HEK293 (cell line): ENCODE results near the gene DRC3.

ENCODE experiments used
- CTCF ChIA-PET: fragments of 350-600 bp; formaldehyde crosslinking; extraction: SDS; loops from one replicate; lab custom pipeline; 2021; ENCODE audit warnings: antibody characterized with exemption; lab: Yijun Ruan, JAX
- POLR2A ChIA-PET: fragments of 300-600 bp; formaldehyde crosslinking; extraction: SDS; loops from one replicate; lab custom pipeline; 2020; ENCODE audit warnings: antibody characterized with exemption, inconsistent platforms; lab: Yijun Ruan, JAX
- H3K27ac ChIP-seq: fragments of 200-500 bp; sonication (Bioruptor generic); 2 replicates; pipeline ENCODE4 v1.5.1; 2014; ENCODE audit warnings: low read depth, low read length, control low read depth, inconsistent platforms; ENCODE audit errors: extremely low read depth
- H3K36me3 ChIP-seq, 2 experiments: fragments of 200-500 bp in 1 of 2; sonication (Bioruptor generic) in 1 of 2; 1 replicate in 1 of 2; 2 replicates in 1 of 2; pipeline ENCODE4 v1.5.1; 2014 to 2017; ENCODE audit warnings: inconsistent platforms in 2 of 2, low read length in 2 of 2; ENCODE audit not compliant: control insufficient read depth in 2 of 2, insufficient read depth in 1 of 2
- H3K4me1 ChIP-seq: fragments of 200-500 bp; sonication (Bioruptor generic); 2 replicates; pipeline ENCODE4 v1.5.1; 2014; ENCODE audit warnings: mild to moderate bottlenecking, low read length, inconsistent platforms; ENCODE audit not compliant: control insufficient read depth, insufficient read depth
- H3K4me3 ChIP-seq: 2 replicates; pipeline ENCODE4 v1.5.1; 2011; ENCODE audit warnings: low read depth, mild to moderate bottlenecking, control low read depth, low read length, moderate library complexity
- H3K9me3 ChIP-seq: fragments of 200-500 bp; sonication (Bioruptor generic); 2 replicates; pipeline ENCODE4 v1.5.1; 2014; ENCODE audit warnings: low read depth, low read length, inconsistent platforms; ENCODE audit not compliant: control insufficient read depth, insufficient read depth
- EGR2 ChIP-seq: fragments of 450-650 bp; formaldehyde crosslinking; IDR thresholded peaks from 2 replicates; pipeline ENCODE4 v1.5.1; 2016; ENCODE audit warnings: low read depth, missing biosample characterization, missing genetic modification characterization
- HOXA7 ChIP-seq: sonication (generic); formaldehyde crosslinking; IDR thresholded peaks from 2 replicates; pipeline ENCODE4 v1.8.1; 2022; ENCODE audit warnings: missing genetic modification reagents, borderline replicate concordance
- KLF1 ChIP-seq: fragments of 450-650 bp; formaldehyde crosslinking; IDR thresholded peaks from 2 replicates; pipeline ENCODE4 v1.5.1; 2016; ENCODE audit warnings: missing biosample characterization, missing genetic modification characterization
- KLF16 ChIP-seq: fragments of 450-650 bp; formaldehyde crosslinking; IDR thresholded peaks from 2 replicates; pipeline ENCODE4 v1.5.1; 2017; ENCODE audit warnings: missing biosample characterization, missing genetic modification characterization
- SCRT1 ChIP-seq: fragments of 450-650 bp; formaldehyde crosslinking; IDR thresholded peaks from 2 replicates; pipeline ENCODE4 v1.5.1; 2016; ENCODE audit warnings: missing biosample characterization, missing genetic modification characterization, borderline replicate concordance
- YY1 ChIP-seq: fragments of 450-650 bp; formaldehyde crosslinking; IDR thresholded peaks from 2 replicates; pipeline ENCODE4 v1.5.1; 2018; ENCODE audit warnings: missing biosample characterization, missing genetic modification characterization
- ZEB2 ChIP-seq: fragments of 450-650 bp; formaldehyde crosslinking; IDR thresholded peaks from 2 replicates; pipeline ENCODE4 v1.5.1; 2016; ENCODE audit warnings: missing biosample characterization, missing genetic modification characterization
- ZFP3 ChIP-seq: fragments of 450-650 bp; formaldehyde crosslinking; IDR thresholded peaks from 2 replicates; pipeline ENCODE4 v1.5.1; 2016; ENCODE audit warnings: low read depth, missing biosample characterization, missing genetic modification characterization
- ZIC2 ChIP-seq: fragments of 450-650 bp; formaldehyde crosslinking; IDR thresholded peaks from 2 replicates; pipeline ENCODE4 v1.5.1; 2016; ENCODE audit warnings: missing biosample characterization, missing genetic modification characterization
- ZNF10 ChIP-seq: fragments of 450-650 bp; formaldehyde crosslinking; IDR thresholded peaks from 2 replicates; pipeline ENCODE4 v1.5.1; 2017; ENCODE audit warnings: missing biosample characterization, missing genetic modification characterization
- ZNF121 ChIP-seq: fragments of 450-650 bp; formaldehyde crosslinking; IDR thresholded peaks from 2 replicates; pipeline ENCODE4 v1.5.1; 2016; ENCODE audit warnings: missing biosample characterization, missing genetic modification characterization
- ZNF16 ChIP-seq: fragments of 450-650 bp; formaldehyde crosslinking; IDR thresholded peaks from 2 replicates; pipeline ENCODE4 v1.5.1; 2016; ENCODE audit warnings: low read depth, missing biosample characterization, missing genetic modification characterization
- ZNF221 ChIP-seq: fragments of 450-650 bp; formaldehyde crosslinking; IDR thresholded peaks from 2 replicates; pipeline ENCODE4 v1.5.1; 2017; ENCODE audit warnings: missing biosample characterization, missing genetic modification characterization, borderline replicate concordance
- ZNF350 ChIP-seq: fragments of 450-650 bp; formaldehyde crosslinking; IDR thresholded peaks from 2 replicates; pipeline ENCODE4 v1.5.0; 2017; ENCODE audit warnings: missing biosample characterization, mild to moderate bottlenecking, missing genetic modification characterization
- ZNF548 ChIP-seq: fragments of 450-650 bp; formaldehyde crosslinking; IDR thresholded peaks from 2 replicates; pipeline ENCODE4 v1.5.1; 2016; ENCODE audit warnings: missing biosample characterization, missing genetic modification characterization
- ZNF677 ChIP-seq: fragments of 450-650 bp; IDR thresholded peaks from 2 replicates; pipeline ENCODE4 v1.5.0; 2018; ENCODE audit warnings: missing biosample characterization, mild to moderate bottlenecking, missing genetic modification characterization, moderate library complexity
- ZNF830 ChIP-seq: fragments of 450-650 bp; IDR thresholded peaks from 2 replicates; pipeline ENCODE4 v1.5.0; 2018; ENCODE audit warnings: missing biosample characterization, missing genetic modification characterization, low read depth, mild to moderate bottlenecking, moderate library complexity
- ZSCAN23 ChIP-seq: fragments of 450-650 bp; formaldehyde crosslinking; IDR thresholded peaks from 2 replicates; pipeline ENCODE4 v1.5.1; 2016; ENCODE audit warnings: missing biosample characterization, missing genetic modification characterization
- ZSCAN30 ChIP-seq: fragments of 450-650 bp; IDR thresholded peaks from 2 replicates; pipeline ENCODE4 v1.5.1; 2018; ENCODE audit warnings: missing biosample characterization, mild to moderate bottlenecking, missing genetic modification characterization, moderate library complexity
- TF ChIP-seq, protein P1 (sequence below): fragments of 450-650 bp; formaldehyde crosslinking; IDR thresholded peaks from 2 replicates; pipeline ENCODE4 v1.5.1; 2016; ENCODE audit warnings: missing biosample characterization, missing genetic modification characterization
- TF ChIP-seq, protein P2 (sequence below): fragments of 450-650 bp; formaldehyde crosslinking; IDR thresholded peaks from 2 replicates; pipeline ENCODE4 v1.5.0; 2017; ENCODE audit warnings: missing biosample characterization, missing genetic modification characterization, borderline replicate concordance
- TF ChIP-seq, protein P3 (sequence below): sonication (generic); formaldehyde crosslinking; IDR thresholded peaks from 2 replicates; pipeline ENCODE4 v1.8.1; 2022; ENCODE audit warnings: mild to moderate bottlenecking, moderate library complexity, missing genetic modification reagents
- TF ChIP-seq, protein P4 (sequence below): fragments of 450-650 bp; formaldehyde crosslinking; IDR thresholded peaks from 2 replicates; pipeline ENCODE4 v1.5.1; 2016; ENCODE audit warnings: missing biosample characterization, missing genetic modification characterization

DRC3 gene

DNA sequence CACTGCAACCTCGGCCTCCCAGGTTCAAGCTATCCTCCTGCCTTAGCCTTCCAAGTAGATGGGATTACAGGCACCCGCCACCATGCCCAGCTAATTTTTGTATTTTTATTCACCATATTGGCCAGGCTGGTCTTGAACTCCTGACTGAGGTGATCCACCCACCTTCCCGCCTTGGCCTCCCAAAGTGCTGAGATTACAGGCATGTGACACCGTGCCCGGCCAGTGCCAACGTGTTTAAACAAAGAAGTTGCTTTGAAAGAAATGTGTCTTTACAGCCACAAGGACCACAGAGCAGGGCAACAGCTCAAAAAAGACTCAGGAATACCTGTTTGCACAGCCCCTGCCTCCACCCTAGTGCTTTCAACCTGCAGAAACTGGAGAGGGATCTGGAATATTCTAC lies 41.3 kb downstream of the DRC3 start:
- H3K27ac ChIP-seq: no peak overlapping the region
- H3K4me1 ChIP-seq: no peaks in the 10 kb centered on the region
- peaks cover 4 to 26% of the 10 kb centered on the region in 2 experiments; a peak in 2 of 3 replicates for H3K36me3 ChIP-seq
- ChIA-PET POLR2A (interaction anchor here (0.6 kb wide), 1 partner anchor 89 kb away, joined by 5 read pairs; no protein-coding TSS in a partner anchor), CTCF (interaction anchor here (1.0 to 2.5 kb wide), 3 partner anchors 10 to 123 kb away, joined by 3 to 11 read pairs (median 3); no protein-coding TSS in a partner anchor)
- H3K9me3 ChIP-seq: no peaks in the 10 kb centered on the region
- no peak overlapping the region for H3K4me3 ChIP-seq
- TF ChIP-seq ZNF830 (tag by site-specific recombination): no peak
- TF ChIP-seq, protein P1, sequence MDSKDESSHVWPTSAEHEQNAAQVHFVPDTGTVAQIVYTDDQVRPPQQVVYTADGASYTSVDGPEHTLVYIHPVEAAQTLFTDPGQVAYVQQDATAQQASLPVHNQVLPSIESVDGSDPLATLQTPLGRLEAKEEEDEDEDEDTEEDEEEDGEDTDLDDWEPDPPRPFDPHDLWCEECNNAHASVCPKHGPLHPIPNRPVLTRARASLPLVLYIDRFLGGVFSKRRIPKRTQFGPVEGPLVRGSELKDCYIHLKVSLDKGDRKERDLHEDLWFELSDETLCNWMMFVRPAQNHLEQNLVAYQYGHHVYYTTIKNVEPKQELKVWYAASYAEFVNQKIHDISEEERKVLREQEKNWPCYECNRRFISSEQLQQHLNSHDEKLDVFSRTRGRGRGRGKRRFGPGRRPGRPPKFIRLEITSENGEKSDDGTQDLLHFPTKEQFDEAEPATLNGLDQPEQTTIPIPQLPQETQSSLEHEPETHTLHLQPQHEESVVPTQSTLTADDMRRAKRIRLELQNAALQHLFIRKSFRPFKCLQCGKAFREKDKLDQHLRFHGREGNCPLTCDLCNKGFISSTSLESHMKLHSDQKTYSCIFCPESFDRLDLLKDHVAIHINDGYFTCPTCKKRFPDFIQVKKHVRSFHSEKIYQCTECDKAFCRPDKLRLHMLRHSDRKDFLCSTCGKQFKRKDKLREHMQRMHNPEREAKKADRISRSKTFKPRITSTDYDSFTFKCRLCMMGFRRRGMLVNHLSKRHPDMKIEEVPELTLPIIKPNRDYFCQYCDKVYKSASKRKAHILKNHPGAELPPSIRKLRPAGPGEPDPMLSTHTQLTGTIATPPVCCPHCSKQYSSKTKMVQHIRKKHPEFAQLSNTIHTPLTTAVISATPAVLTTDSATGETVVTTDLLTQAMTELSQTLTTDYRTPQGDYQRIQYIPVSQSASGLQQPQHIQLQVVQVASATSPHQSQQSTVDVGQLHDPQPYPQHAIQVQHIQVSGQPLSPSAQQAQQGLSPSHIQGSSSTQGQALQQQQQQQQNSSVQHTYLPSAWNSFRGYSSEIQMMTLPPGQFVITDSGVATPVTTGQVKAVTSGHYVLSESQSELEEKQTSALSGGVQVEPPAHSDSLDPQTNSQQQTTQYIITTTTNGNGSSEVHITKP (tag by site-specific recombination): 0 out of 2 replicates have a peak, but pooled peaks have one; percentile 2

DNA sequence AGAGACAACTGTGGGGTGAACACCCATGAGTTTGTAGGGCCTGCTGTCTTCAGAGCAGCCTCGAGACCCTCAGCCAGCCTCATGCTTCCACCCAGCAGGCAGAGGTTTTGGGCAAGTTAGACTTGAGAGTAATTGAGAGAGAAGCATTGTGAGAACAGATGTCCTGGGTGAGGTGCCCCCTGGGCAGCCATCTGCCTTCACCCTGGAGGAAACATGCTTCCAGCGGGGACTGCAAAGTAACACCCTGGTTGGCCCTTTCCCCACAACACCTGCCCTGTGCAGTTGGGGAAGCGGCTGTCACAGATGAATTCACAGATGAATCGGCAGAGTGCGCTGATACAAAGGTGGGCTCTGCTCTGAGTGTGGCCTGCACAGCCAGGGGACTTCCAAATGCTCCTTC lies 42.9 kb downstream of the DRC3 start:
- Histone ChIP-seq H3K27ac (no peak overlapping the region), H3K4me1 (no peaks in the 10 kb centered on the region), H3K36me3 (peaks cover 4 to 24% of the 10 kb centered on the region in 2 experiments; a peak in 2 of 3 replicates), H3K4me3 (no peak overlapping the region), H3K9me3 (no peaks in the 10 kb centered on the region)
- ChIA-PET CTCF (no interaction called here), POLR2A (no interaction called here)
- peak; percentile 28; the same call in 1 of the 2 replicates for TF ChIP-seq ZIC2 (tag by site-specific recombination)
- no peak for TF ChIP-seq ZSCAN23
- no peak for TF ChIP-seq ZNF121 (tag by site-specific recombination)
- TF ChIP-seq, protein P2, sequence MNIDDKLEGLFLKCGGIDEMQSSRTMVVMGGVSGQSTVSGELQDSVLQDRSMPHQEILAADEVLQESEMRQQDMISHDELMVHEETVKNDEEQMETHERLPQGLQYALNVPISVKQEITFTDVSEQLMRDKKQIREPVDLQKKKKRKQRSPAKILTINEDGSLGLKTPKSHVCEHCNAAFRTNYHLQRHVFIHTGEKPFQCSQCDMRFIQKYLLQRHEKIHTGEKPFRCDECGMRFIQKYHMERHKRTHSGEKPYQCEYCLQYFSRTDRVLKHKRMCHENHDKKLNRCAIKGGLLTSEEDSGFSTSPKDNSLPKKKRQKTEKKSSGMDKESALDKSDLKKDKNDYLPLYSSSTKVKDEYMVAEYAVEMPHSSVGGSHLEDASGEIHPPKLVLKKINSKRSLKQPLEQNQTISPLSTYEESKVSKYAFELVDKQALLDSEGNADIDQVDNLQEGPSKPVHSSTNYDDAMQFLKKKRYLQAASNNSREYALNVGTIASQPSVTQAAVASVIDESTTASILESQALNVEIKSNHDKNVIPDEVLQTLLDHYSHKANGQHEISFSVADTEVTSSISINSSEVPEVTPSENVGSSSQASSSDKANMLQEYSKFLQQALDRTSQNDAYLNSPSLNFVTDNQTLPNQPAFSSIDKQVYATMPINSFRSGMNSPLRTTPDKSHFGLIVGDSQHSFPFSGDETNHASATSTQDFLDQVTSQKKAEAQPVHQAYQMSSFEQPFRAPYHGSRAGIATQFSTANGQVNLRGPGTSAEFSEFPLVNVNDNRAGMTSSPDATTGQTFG (tag by site-specific recombination): no peak
- no peak for TF ChIP-seq ZFP3
- TF ChIP-seq KLF16 (tag by site-specific recombination): no peak
- TF ChIP-seq ZNF16 (tag by site-specific recombination): no peak

DNA sequence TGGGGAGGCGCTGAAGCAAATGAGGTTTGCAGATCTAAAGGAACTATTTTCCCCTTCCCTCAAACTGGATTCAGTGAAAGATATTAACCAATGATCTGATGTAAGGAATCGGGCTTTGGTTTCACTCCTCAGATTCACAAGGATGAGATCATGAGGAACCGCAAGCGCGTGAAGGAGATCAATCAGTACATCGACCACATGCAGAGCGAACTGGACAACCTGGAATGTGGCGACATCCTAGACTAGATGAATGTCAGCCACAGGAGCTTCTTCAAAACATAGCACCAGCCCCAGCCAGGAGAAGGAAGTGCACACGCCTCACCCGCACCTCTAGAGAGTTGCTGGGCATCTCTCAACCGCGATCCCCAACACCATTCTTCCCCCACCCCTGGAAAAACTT lies 43.8 kb downstream of the DRC3 start:
- Histone ChIP-seq H3K36me3 (peaks cover 4 to 27% of the 10 kb centered on the region in 2 experiments; a peak in 2 of 3 replicates), H3K27ac (no peak overlapping the region), H3K4me1 (no peaks in the 10 kb centered on the region), H3K9me3 (no peaks in the 10 kb centered on the region), H3K4me3 (no peak overlapping the region)
- POLR2A ChIA-PET: no interaction called here
- CTCF ChIA-PET: interaction anchor here (0.7 to 1.0 kb wide), 3 partner anchors 19 to 127 kb away, joined by 3 to 5 read pairs (median 4); no protein-coding TSS in a partner anchor
- no peak for TF ChIP-seq ZNF548 (tag by site-specific recombination)
- no peak for TF ChIP-seq YY1 (tag by site-specific recombination)
- no peak for TF ChIP-seq ZNF350 (tag by site-specific recombination)
- no peak for TF ChIP-seq ZSCAN30 (tag by site-specific recombination)
- TF ChIP-seq HOXA7 (CRISPR knock-in tag): no peak
- TF ChIP-seq, protein P3, sequence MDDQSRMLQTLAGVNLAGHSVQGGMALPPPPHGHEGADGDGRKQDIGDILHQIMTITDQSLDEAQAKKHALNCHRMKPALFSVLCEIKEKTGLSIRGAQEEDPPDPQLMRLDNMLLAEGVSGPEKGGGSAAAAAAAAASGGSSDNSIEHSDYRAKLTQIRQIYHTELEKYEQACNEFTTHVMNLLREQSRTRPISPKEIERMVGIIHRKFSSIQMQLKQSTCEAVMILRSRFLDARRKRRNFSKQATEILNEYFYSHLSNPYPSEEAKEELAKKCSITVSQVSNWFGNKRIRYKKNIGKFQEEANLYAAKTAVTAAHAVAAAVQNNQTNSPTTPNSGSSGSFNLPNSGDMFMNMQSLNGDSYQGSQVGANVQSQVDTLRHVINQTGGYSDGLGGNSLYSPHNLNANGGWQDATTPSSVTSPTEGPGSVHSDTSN (CRISPR knock-in tag): no peak
- TF ChIP-seq SCRT1 (tag by site-specific recombination): no peak
- no peak for TF ChIP-seq ZNF10
- no peak for TF ChIP-seq ZNF221 (tag by site-specific recombination)
- TF ChIP-seq EGR2 (tag by site-specific recombination): no peak
- TF ChIP-seq, protein P4, sequence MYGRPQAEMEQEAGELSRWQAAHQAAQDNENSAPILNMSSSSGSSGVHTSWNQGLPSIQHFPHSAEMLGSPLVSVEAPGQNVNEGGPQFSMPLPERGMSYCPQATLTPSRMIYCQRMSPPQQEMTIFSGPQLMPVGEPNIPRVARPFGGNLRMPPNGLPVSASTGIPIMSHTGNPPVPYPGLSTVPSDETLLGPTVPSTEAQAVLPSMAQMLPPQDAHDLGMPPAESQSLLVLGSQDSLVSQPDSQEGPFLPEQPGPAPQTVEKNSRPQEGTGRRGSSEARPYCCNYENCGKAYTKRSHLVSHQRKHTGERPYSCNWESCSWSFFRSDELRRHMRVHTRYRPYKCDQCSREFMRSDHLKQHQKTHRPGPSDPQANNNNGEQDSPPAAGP (tag by site-specific recombination): no peak
- TF ChIP-seq KLF1: no peak
- TF ChIP-seq ZNF677 (tag by site-specific recombination): no peak
- no peak for TF ChIP-seq ZEB2 (tag by site-specific recombination)
